Transverse colon (tissue), 4 donors: Measurements from ENCODE around the gene PTPRE.

Source experiments
- EP300 ChIP-seq: sonication (generic); formaldehyde crosslinking; IDR thresholded peaks from one replicate; pipeline ENCODE4 v1.6.1; 2017; ENCODE audit warnings: antibody characterized with exemption, low read depth
- POLR2A ChIP-seq: fragments of 450-650 bp; IDR thresholded peaks from one replicate; pipeline ENCODE4 v1.6.1; 2016; ENCODE audit warnings: antibody characterized with exemption, mild to moderate bottlenecking, moderate library complexity
- POLR2AphosphoS5 ChIP-seq, 3 donors: sonication (generic); formaldehyde crosslinking; IDR thresholded peaks; one replicate each; pipeline ENCODE4 v1.6.1; 2016; ENCODE audit warnings: antibody characterized with exemption in 3 of 3
- TF ChIP-seq, protein P1 (sequence below), 5 experiments: fragments of 200-600 bp in 3 of 5; fragments of 450-650 bp in 2 of 5; sonication (generic) in 3 of 5; IDR thresholded peaks; 1 replicate in 2 of 5; 2 replicates in 3 of 5; pipeline ENCODE4 v1.5.1; 2016 to 2017; ENCODE audit warnings: antibody characterized with exemption in 5 of 5, inconsistent platforms in 3 of 5, mild to moderate bottlenecking in 2 of 5, moderate library complexity in 1 of 5

DNA sequence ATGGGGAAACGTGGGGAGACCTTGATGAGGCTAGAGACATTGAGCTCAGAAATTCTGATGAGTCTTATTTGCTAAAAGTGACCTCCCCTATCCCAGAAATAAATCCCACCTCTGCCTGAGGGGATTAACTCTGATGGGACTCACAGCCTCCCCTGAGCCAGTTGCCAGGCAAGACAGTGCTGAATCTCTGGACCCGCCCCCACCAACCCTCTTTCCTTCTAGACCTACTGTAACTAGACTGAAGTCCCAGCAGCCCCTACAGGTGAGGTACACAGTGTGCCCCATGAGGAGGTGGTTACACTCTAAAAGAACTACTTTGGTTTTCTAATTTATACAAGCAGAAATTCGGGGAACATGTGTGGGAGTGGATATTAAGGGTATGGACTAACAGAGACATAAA, 42.9 kb downstream of the PTPRE start:
- no peak for TF ChIP-seq POLR2AphosphoS5 (IDR thresholded peaks at IDR 0.05)
- TF ChIP-seq, protein P1, sequence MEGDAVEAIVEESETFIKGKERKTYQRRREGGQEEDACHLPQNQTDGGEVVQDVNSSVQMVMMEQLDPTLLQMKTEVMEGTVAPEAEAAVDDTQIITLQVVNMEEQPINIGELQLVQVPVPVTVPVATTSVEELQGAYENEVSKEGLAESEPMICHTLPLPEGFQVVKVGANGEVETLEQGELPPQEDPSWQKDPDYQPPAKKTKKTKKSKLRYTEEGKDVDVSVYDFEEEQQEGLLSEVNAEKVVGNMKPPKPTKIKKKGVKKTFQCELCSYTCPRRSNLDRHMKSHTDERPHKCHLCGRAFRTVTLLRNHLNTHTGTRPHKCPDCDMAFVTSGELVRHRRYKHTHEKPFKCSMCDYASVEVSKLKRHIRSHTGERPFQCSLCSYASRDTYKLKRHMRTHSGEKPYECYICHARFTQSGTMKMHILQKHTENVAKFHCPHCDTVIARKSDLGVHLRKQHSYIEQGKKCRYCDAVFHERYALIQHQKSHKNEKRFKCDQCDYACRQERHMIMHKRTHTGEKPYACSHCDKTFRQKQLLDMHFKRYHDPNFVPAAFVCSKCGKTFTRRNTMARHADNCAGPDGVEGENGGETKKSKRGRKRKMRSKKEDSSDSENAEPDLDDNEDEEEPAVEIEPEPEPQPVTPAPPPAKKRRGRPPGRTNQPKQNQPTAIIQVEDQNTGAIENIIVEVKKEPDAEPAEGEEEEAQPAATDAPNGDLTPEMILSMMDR (IDR thresholded peaks at IDR 0.05), result no peak
- no peak for TF ChIP-seq POLR2A
- TF ChIP-seq EP300, result no peak
